ENCODE results near the gene CUL1. TPM values are rescaled to one million over a fixed set of nuclear protein-coding genes. Genes with fewer than 3 reads are reported as not detected.
"Not testable (repeated sequence)": the region's sequence is repeated elsewhere in the genome, so short reads cannot be mapped to it uniquely, and the experiment has no call there.

Gene CUL1
- total RNA-seq, 1 experiment from 2014 or later: 43.6 TPM

- POLR2A ChIA-PET (ENCODE audit: unreplicated experiment): no interaction called here
- TF ChIP-seq EZH2phosphoT487 (IDR thresholded peaks at IDR 0.05; ENCODE audit: borderline replicate concordance, low read length): no peak
- no peak for TF ChIP-seq CTCF (conservative IDR thresholded peaks at IDR 0.05; ENCODE audit: low read depth, low read length)
- no peak for TF ChIP-seq EZH2 (IDR thresholded peaks at IDR 0.05; ENCODE audit: low read length, unreplicated experiment)
These were observed 10.3 kb downstream of the CUL1 start for GRCh38 chr7:148709014-148709413.

GRCh38 chr7:148710426-148710825 is 11.7 kb downstream of the CUL1 start:
- peaks cover 83% of the 10 kb centered on the region for H4K20me1 ChIP-seq (ENCODE audit: low read length)
- DNase-seq; H3K9me2 ChIP-seq (replicated peaks; ENCODE audit: low read length); H3K4me2 ChIP-seq (ENCODE audit: low read length); BruUV-seq (replicated peaks); intact Hi-C loops (cut with micrococcal nuclease); H3K36me3 ChIP-seq (ENCODE audit: low read depth, low read length); H3K27ac ChIP-seq (ENCODE audit: low read length); CTCF ChIA-PET; ATAC-seq; H3K9ac ChIP-seq (ENCODE audit: low read length); H3K4me3 ChIP-seq (ENCODE audit: low read length); H3K27me3 ChIP-seq (ENCODE audit: low read length); H3K9me3 ChIP-seq (ENCODE audit: low read length); H2AFZ ChIP-seq (ENCODE audit: low read length); H3F3A ChIP-seq (ENCODE audit: low read length, unreplicated experiment): not testable (repeated sequence)
- peaks cover 100% of the 10 kb centered on the region for H3K79me2 ChIP-seq (ENCODE audit: low read length)
- H3K4me1 ChIP-seq (ENCODE audit: insufficient read depth, low read length): peaks cover 12% of the 10 kb centered on the region; the same call in 1 of the 2 replicates
- POLR2A ChIA-PET (ENCODE audit: unreplicated experiment): interaction anchor here (0.6 kb wide), 1 partner anchor 10 kb away, joined by 3 read pairs; no protein-coding TSS in a partner anchor

More at GRCh38 chr7:148709014-148709413, 10.3 kb downstream of the CUL1 start:
- ATAC-seq (no peak), DNase-seq (no peak)
- H3K9ac ChIP-seq (ENCODE audit: low read length): no peak overlapping the region
- H3K27me3 ChIP-seq (ENCODE audit: low read length): no peaks in the 10 kb centered on the region
- CTCF ChIA-PET: no interaction called here
- H2AFZ ChIP-seq (ENCODE audit: low read length): no peak overlapping the region
- no peak overlapping the region for H3K27ac ChIP-seq (ENCODE audit: low read length)
- intact Hi-C loops (cut with micrococcal nuclease): no loop called here
- no peaks in the 10 kb centered on the region for H3K9me2 ChIP-seq (replicated peaks; ENCODE audit: low read length)
- no peaks in the 10 kb centered on the region for H3K36me3 ChIP-seq (ENCODE audit: low read depth, low read length)
- H3K9me3 ChIP-seq (ENCODE audit: low read length): no peaks in the 10 kb centered on the region
- peaks cover 83% of the 10 kb centered on the region for H4K20me1 ChIP-seq (ENCODE audit: low read length)
- H3K4me3 ChIP-seq (ENCODE audit: low read length): no peak overlapping the region
- H3K4me2 ChIP-seq (ENCODE audit: low read length): no peak overlapping the region
- H3K4me1 ChIP-seq (ENCODE audit: insufficient read depth, low read length): 0 out of 2 replicates have a peak, but pooled peaks cover 5% of the 10 kb centered on the region
- no TSS peak for BruUV-seq (replicated peaks)
- peaks cover 100% of the 10 kb centered on the region for H3K79me2 ChIP-seq (ENCODE audit: low read length)
- H3F3A ChIP-seq (ENCODE audit: low read length, unreplicated experiment): no peaks in the 10 kb centered on the region

- peaks cover 83% of the 10 kb centered on the region for H4K20me1 ChIP-seq (ENCODE audit: low read length)
- intact Hi-C loops (cut with micrococcal nuclease): no loop called here
- H3K4me3 ChIP-seq (ENCODE audit: low read length): no peak overlapping the region
- CTCF ChIA-PET: no interaction called here
- BruUV-seq (replicated peaks): no TSS peak
- no peak overlapping the region for H2AFZ ChIP-seq (ENCODE audit: low read length)
- TF ChIP-seq EZH2 (IDR thresholded peaks at IDR 0.05; ENCODE audit: low read length, unreplicated experiment) (no peak), CTCF (conservative IDR thresholded peaks at IDR 0.05; ENCODE audit: low read depth, low read length) (no peak)
- no peak overlapping the region for H3K4me2 ChIP-seq (ENCODE audit: low read length)
- peaks cover 100% of the 10 kb centered on the region for H3K79me2 ChIP-seq (ENCODE audit: low read length)
- no peak for DNase-seq
- no peak for ATAC-seq
- POLR2A ChIA-PET (ENCODE audit: unreplicated experiment): interaction anchor here (0.5 kb wide), 1 partner anchor 15 kb away, joined by 5 read pairs; no protein-coding TSS in a partner anchor
- 0 out of 2 replicates have a peak, but pooled peaks cover 5% of the 10 kb centered on the region for H3K36me3 ChIP-seq (ENCODE audit: low read depth, low read length)
- no peaks in the 10 kb centered on the region for H3F3A ChIP-seq (ENCODE audit: low read length, unreplicated experiment)
- H3K9me3 ChIP-seq (ENCODE audit: low read length): no peaks in the 10 kb centered on the region
- H3K27me3 ChIP-seq (ENCODE audit: low read length): no peaks in the 10 kb centered on the region
- H3K27ac ChIP-seq (ENCODE audit: low read length): no peak overlapping the region
- no peak overlapping the region for H3K9ac ChIP-seq (ENCODE audit: low read length)
- H3K9me2 ChIP-seq (replicated peaks; ENCODE audit: low read length): no peaks in the 10 kb centered on the region
- peaks cover 12% of the 10 kb centered on the region for H3K4me1 ChIP-seq (ENCODE audit: insufficient read depth, low read length)
These were observed 12.7 kb downstream of the CUL1 start for GRCh38 chr7:148711191-148712102.

All from PC-3 (cell line).